Neural progenitor cell (in vitro differentiated cells): ENCODE measurements around the gene SLC2A11. TPM values are rescaled to one million over a fixed set of nuclear protein-coding genes. Genes with fewer than 3 reads are reported as not detected.
A peak's percentile ranks its signal among the peaks of the same experiment; 100 is the strongest.

Experiments used
- DNase-seq: peaks from one replicate; pipeline ENCODE4 v3.0.0-alpha.2; 2016; ENCODE audit warnings: low spot score
- H2AFZ ChIP-seq: fragments of 200-600 bp; sonication (generic); replicated peaks from 2 replicates; pipeline ENCODE4 v1.6.1; 2016; ENCODE audit warnings: antibody characterized with exemption
- H3F3A ChIP-seq: fragments of 200-600 bp; sonication (generic); 2 replicates; pipeline ENCODE4 v1.6.1; 2016; ENCODE audit warnings: antibody characterized with exemption, low read depth
- H3K27ac ChIP-seq: fragments of 200-600 bp; sonication (generic); 2 replicates; pipeline ENCODE4 v1.5.1; 2016; ENCODE audit warnings: mild to moderate bottlenecking
- H3K27me3 ChIP-seq: fragments of 200-600 bp; sonication (generic); 2 replicates; pipeline ENCODE4 v1.6.1; 2016; ENCODE audit warnings: mild to moderate bottlenecking, moderate library complexity
- H3K36me3 ChIP-seq: fragments of 200-600 bp; sonication (generic); 2 replicates; pipeline ENCODE4 v1.5.1; 2016
- H3K4me1 ChIP-seq: fragments of 200-600 bp; sonication (generic); 2 replicates; pipeline ENCODE4 v1.6.1; 2016; ENCODE audit warnings: mixed run types
- H3K4me2 ChIP-seq: fragments of 200-600 bp; sonication (generic); 2 replicates; pipeline ENCODE4 v1.6.1; 2016
- H3K4me3 ChIP-seq: fragments of 200-600 bp; sonication (generic); 2 replicates; pipeline ENCODE4 v1.5.1; 2016
- H3K79me2 ChIP-seq: fragments of 200-600 bp; sonication (generic); 2 replicates; pipeline ENCODE4 v1.6.1; 2016; ENCODE audit warnings: low read depth
- H3K9ac ChIP-seq: fragments of 200-600 bp; sonication (generic); 2 replicates; pipeline ENCODE4 v1.6.1; 2016
- H3K9me3 ChIP-seq: fragments of 200-600 bp; sonication (generic); 2 replicates; pipeline ENCODE4 v1.5.1; 2016; ENCODE audit warnings: low read depth
- H4K20me1 ChIP-seq: fragments of 200-600 bp; sonication (generic); 2 replicates; pipeline ENCODE4 v1.6.1; 2016; ENCODE audit warnings: low read depth
- H3K27ac Mint-ChIP-seq: 3 replicates; pipeline ENCODE4 v1.8.0; 2021; ENCODE audit warnings: mixed read lengths
- H3K27me3 Mint-ChIP-seq: 2 replicates; pipeline ENCODE4 v1.8.0; 2022; ENCODE audit warnings: low read depth, mild to moderate bottlenecking, inconsistent platforms, moderate library complexity, mixed read lengths; ENCODE audit not compliant: insufficient read depth
- H3K36me3 Mint-ChIP-seq: 3 replicates; pipeline ENCODE4 v1.8.0; 2021; ENCODE audit warnings: mixed read lengths
- H3K4me1 Mint-ChIP-seq: 3 replicates; pipeline ENCODE4 v1.8.0; 2021; ENCODE audit warnings: mixed read lengths
- H3K4me3 Mint-ChIP-seq: 3 replicates; pipeline ENCODE4 v1.8.0; 2021; ENCODE audit warnings: mild to moderate bottlenecking, moderate library complexity, mixed read lengths
- H3K9me3 Mint-ChIP-seq: 3 replicates; pipeline ENCODE4 v1.8.0; 2020; ENCODE audit warnings: mixed read lengths
- EZH2 ChIP-seq: fragments of 200-600 bp; sonication (generic); IDR thresholded peaks from 2 replicates; pipeline ENCODE4 v1.6.1; 2017; ENCODE audit warnings: antibody characterized with exemption, mild to moderate bottlenecking, moderate library complexity
- EZH2phosphoT487 ChIP-seq: fragments of 200-600 bp; sonication (generic); IDR thresholded peaks from 2 replicates; pipeline ENCODE4 v1.6.1; 2017; ENCODE audit warnings: antibody characterized with exemption
- total RNA-seq: library from RNA; depleted of rRNA; stranded (reverse); fragments of >200 nt; gene quantifications from 2 replicates; pipeline ENCODE4 v1.2.3, GENCODE V29; 2015; ENCODE audit warnings: low replicate concordance
- TF ChIP-seq, protein P1 (sequence below): fragments of 200-600 bp; sonication (generic); IDR thresholded peaks from 2 replicates; pipeline ENCODE4 v1.5.1; 2017; ENCODE audit warnings: antibody characterized with exemption, mild to moderate bottlenecking

SLC2A11 gene
- total RNA-seq, 1 donor from 2014 or later, result 3.8 TPM

- TF ChIP-seq EZH2 (no peak), EZH2phosphoT487 (no peak)
- TF ChIP-seq, protein P1, sequence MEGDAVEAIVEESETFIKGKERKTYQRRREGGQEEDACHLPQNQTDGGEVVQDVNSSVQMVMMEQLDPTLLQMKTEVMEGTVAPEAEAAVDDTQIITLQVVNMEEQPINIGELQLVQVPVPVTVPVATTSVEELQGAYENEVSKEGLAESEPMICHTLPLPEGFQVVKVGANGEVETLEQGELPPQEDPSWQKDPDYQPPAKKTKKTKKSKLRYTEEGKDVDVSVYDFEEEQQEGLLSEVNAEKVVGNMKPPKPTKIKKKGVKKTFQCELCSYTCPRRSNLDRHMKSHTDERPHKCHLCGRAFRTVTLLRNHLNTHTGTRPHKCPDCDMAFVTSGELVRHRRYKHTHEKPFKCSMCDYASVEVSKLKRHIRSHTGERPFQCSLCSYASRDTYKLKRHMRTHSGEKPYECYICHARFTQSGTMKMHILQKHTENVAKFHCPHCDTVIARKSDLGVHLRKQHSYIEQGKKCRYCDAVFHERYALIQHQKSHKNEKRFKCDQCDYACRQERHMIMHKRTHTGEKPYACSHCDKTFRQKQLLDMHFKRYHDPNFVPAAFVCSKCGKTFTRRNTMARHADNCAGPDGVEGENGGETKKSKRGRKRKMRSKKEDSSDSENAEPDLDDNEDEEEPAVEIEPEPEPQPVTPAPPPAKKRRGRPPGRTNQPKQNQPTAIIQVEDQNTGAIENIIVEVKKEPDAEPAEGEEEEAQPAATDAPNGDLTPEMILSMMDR, result no peak
- Mint-ChIP-seq H3K4me3 (peak overlapping the region; percentile 94), H3K27ac (no peak overlapping the region), H3K9me3 (peaks cover 5% of the 10 kb centered on the region), H3K36me3 (peaks cover 15% of the 10 kb centered on the region), H3K27me3 (peaks cover 16% of the 10 kb centered on the region), H3K4me1 (peaks cover 34% of the 10 kb centered on the region)
- H3K27me3 ChIP-seq, result no peaks in the 10 kb centered on the region
- H3K36me3 ChIP-seq, result no peaks in the 10 kb centered on the region
- H3K9me3 ChIP-seq, result no peaks in the 10 kb centered on the region
- peaks cover 23% of the 10 kb centered on the region for H3K4me1 ChIP-seq
- H3K79me2 ChIP-seq, result peaks cover 27% of the 10 kb centered on the region
- peaks cover 26% of the 10 kb centered on the region for H4K20me1 ChIP-seq
- no peak overlapping the region for H3K27ac ChIP-seq
- peaks cover 42% of the 10 kb centered on the region for H3F3A ChIP-seq
- H3K4me2 ChIP-seq, result no peak overlapping the region
- H3K4me3 ChIP-seq, result no peak overlapping the region
- H3K9ac ChIP-seq, result no peak overlapping the region
- H2AFZ ChIP-seq, result no peak overlapping the region
- no peak for DNase-seq
Measured at GRCh38 chr22:23892706-23893105, 35.0 kb downstream of the SLC2A11 start.

DNA sequence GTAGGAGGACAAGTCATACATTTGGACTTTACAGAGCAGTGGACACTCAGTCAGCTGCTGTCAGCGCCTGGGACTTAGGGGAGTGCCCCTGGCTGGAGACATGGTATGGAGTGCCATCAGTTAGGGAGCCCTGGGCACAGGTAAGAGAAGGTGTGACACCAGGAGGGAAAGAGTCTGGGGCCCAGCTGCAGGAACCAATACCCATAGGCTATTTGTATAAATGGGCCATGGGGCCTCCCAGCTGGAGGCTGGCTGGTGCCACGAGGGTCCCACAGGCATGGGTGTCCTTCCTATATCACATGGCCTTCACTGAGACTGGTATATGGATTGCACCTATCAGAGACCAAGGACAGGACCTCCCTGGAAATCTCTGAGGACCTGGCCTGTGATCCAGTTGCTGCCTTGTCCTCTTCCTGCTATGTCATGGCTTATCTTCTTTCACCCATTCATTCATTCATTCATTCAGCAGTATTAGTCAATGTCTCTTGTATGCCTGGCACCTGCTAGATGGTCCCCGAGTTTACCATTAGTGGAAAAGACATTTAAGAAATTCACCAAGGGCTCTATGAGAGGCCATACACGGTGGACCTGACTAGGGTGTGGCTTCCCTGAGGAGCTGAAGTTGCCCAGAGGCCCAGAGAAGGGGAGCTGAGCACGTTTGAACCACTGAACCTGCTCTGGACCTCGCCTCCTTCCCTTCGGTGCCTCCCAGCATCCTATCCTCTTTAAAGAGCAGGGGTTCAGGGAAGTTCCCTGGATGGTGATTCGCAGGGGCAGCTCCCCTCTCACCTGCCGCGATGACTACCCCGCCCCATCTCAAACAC, 35.7 kb downstream of the SLC2A11 start:
- peaks cover 32% of the 10 kb centered on the region for H4K20me1 ChIP-seq
- peak overlapping the region; percentile 94 for H3K4me3 Mint-ChIP-seq
- peaks cover 16% of the 10 kb centered on the region for H3K27me3 Mint-ChIP-seq
- H3K79me2 ChIP-seq, result peaks cover 27% of the 10 kb centered on the region
- no peak for DNase-seq
- peak overlapping the region; percentile 80 for H3K4me2 ChIP-seq
- H3K36me3 ChIP-seq, result no peaks in the 10 kb centered on the region
- H3K27me3 ChIP-seq, result no peaks in the 10 kb centered on the region
- H3K4me3 ChIP-seq, result peak overlapping the region; percentile 69
- TF ChIP-seq EZH2phosphoT487, result no peak
- TF ChIP-seq, protein P1, result no peak
- TF ChIP-seq EZH2, result no peak
- peaks cover 5% of the 10 kb centered on the region for H3K9me3 Mint-ChIP-seq
- H3K27ac Mint-ChIP-seq, result peak overlapping the region; percentile 72
- H3F3A ChIP-seq, result peaks cover 48% of the 10 kb centered on the region
- H3K4me1 ChIP-seq, result peaks cover 26% of the 10 kb centered on the region
- H3K36me3 Mint-ChIP-seq, result peaks cover 13% of the 10 kb centered on the region
- H3K27ac ChIP-seq, result peak overlapping the region; percentile 13
- H3K4me1 Mint-ChIP-seq, result peaks cover 34% of the 10 kb centered on the region
- peak overlapping the region; percentile 80 for H2AFZ ChIP-seq
- H3K9ac ChIP-seq, result no peak overlapping the region
- no peaks in the 10 kb centered on the region for H3K9me3 ChIP-seq

GRCh38 chr22:23893945-23894709, 36.5 kb downstream of the SLC2A11 start, which contains the start of gene MIF:
Gene MIF (plus strand): TSS chr22:23894383. CDS start chr22:23894475, 92 bp downstream.
- peaks cover 53% of the 10 kb centered on the region for H3F3A ChIP-seq
- peaks cover 19% of the 10 kb centered on the region for H3K4me1 ChIP-seq
- H3K27me3 ChIP-seq, result no peaks in the 10 kb centered on the region
- H3K9ac ChIP-seq, result peak within 1 kb of the TSS; percentile 25
- Mint-ChIP-seq H3K4me3 (peak within 1 kb of the TSS; percentile 94), H3K27me3 (peaks cover 16% of the 10 kb centered on the region), H3K4me1 (peaks cover 37% of the 10 kb centered on the region), H3K27ac (peak within 1 kb of the TSS; percentile 91), H3K36me3 (peaks cover 17% of the 10 kb centered on the region), H3K9me3 (peaks cover 5% of the 10 kb centered on the region)
- peak within 1 kb of the TSS; percentile 80 for H2AFZ ChIP-seq
- no peaks in the 10 kb centered on the region for H3K9me3 ChIP-seq
- H3K4me2 ChIP-seq, result peak within 1 kb of the TSS; percentile 80
- H3K79me2 ChIP-seq, result peaks cover 27% of the 10 kb centered on the region
- H4K20me1 ChIP-seq, result peaks cover 37% of the 10 kb centered on the region
- peak; percentile 98 for DNase-seq
- peak within 1 kb of the TSS; percentile 83 for H3K27ac ChIP-seq
- H3K36me3 ChIP-seq, result no peaks in the 10 kb centered on the region
- peak within 1 kb of the TSS; percentile 69 for H3K4me3 ChIP-seq
- TF ChIP-seq, protein P1, result peak; percentile 84
- TF ChIP-seq EZH2, result no peak
